GM19025 (cell line): ENCODE data around the gene IST1.
"Not testable (repeated sequence)": the region's sequence is repeated elsewhere in the genome, so short reads cannot be mapped to it uniquely, and the experiment has no call there.

ENCODE experiments used
- ATAC-seq: cut with Tn5 transposase; IDR thresholded peaks from one replicate; pipeline ENCODE4 v1.9.1; 2021; ENCODE audit warnings: mild to moderate bottlenecking, low read depth, moderate library complexity; ENCODE audit not compliant: unreplicated experiment

The IST1 gene

DNA sequence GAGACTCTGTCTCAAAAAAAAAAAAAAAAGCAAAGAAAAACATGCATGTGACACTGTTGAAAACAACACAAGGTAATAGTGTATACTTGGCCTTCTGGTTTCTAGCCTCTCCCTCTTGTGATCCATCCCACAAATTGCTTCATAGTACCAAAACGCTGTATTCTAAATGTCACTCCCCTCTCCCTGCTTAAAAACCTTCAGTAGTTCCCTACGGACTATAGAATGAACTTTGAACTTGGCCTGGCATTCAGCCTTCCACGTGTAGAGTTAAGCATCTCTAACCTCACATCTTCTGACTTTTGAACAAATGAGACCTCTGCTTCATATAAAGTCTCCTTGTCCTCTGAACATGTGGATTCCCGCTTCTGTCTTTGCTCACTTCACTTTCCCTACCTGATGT, 16.4 kb upstream of the IST1 start:
- ATAC-seq = no peak

DNA sequence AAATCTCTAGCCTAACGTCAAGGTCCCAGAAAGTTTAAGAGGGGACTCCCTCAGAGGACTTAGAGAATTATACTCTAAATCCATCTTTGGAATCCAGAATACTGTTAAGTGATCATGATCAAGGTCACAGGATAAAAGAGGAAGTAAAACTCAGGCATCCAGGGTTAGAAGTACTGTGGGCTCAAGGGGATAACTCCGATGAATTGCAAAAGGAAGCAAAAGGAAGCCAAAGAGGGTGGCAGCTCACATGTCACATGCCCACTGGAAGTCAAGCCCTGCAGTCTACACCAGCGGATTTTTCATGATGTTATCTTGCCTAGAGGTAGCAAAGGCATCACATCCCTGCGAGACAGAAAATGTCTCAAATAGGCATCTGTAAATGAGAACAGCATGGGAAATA, 15.2 kb upstream of the IST1 start:
- ATAC-seq = no peak

DNA sequence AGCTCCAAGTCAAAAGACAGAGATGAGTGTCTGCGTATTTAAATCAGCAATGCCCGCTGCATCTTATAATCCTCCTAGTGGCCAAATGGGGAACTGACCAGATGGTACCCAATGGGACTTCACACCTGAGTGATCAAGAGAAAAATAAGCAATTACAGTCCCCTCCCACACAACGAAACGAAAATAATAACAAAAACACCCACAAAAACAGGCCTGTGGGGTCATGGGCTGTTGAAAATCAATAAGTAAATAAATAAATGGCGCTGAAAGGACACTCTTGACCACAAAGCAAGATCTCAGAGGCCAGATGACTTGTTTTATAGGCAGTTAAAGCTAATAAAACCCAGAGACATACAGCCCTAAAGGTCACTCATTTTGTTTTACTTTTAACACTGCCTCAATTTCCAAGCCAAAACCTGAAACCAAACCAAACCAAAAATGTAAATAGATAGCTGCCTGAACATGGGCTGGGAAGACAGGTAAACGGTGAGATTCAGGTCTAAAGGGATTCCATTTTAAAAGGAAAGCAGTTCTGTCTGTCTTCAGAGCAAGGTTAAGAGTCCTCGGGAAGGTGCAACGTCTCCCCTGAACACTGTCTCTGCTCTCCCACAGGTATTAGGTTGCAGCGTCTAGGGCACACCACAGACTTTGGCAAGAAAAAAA, 12.7 kb upstream of the IST1 start:
- peak; percentile 30 for ATAC-seq

DNA sequence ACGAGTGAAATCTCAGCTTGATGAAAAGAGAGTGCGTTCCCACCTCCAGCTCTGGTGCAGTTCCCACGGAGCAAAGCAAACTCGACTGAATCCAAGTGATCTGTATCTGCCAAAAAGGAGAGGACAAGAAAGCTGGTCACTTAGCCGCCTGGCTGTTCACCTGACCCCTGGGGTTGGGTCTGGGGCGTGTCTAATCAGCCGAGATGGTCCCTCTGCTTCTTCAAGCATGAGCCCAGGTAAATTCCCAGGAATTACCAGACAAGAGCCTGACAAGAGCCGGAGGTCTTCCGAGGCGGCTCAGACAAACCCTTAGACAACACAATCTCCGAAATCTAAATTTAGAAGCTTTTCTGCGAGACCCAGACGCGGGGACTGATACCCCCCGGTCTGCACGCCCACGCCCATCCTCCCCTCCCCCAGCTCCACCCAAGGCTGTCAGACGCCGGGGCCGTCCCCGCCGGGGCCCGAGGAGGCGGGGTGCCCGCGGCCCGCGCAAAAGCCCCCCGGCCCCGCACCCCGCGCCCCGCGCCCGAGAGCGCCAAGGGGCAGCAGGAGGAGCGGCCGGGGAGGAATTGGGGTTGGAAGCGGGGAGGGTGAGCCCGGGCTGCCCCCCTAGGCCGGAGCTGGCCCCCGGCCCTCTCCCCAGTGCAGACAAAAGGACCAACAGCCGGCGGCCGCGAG, 12.0 kb upstream of the IST1 start:
- peak; percentile 32 for ATAC-seq

DNA sequence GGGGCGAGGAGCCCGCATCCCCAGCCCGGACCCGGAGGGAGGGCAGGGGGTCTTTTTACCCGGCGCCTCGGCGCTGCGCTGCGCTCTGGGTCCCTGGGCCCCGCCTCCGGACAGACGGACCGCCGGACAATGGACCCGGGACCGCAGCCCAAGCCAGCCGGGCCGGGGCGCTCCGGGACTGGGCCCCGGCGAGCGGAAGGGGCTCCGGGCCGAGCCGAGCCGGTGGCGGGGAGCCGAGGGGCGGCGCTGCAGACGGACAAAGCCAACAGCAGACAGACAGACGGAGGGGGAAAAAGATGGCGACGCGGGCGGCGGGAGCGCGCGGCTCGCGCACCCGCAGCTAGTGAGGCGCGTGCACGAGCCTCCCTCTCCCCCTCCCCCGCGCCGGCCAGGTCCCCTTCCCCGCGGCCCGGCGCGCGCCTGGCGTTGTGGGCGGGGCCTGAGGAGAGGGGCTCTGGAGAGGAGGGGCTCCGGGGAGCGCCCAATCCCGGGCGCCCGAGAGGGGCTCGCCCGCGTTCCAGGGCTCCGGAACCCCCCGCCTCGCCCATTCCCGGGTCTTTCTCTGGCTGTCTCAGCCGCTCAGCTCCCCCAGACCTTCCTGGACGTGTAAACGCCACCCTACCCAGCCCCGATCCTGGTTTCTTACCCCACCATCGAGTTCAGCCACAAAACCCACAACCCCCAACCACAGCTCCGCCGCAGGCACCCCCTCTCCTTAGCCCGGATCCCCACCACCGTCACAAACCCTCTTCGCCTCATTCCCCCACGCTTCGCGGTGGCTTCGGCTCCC, 11.3 kb upstream of the IST1 start, which contains the start of gene ZNF821:
TSS of gene ZNF821 (minus strand) at position 334 of the 790 bp plus-strand sequence. CDS start 4,236 bp downstream, outside the sequence.
- peak; percentile 44 for ATAC-seq

DNA sequence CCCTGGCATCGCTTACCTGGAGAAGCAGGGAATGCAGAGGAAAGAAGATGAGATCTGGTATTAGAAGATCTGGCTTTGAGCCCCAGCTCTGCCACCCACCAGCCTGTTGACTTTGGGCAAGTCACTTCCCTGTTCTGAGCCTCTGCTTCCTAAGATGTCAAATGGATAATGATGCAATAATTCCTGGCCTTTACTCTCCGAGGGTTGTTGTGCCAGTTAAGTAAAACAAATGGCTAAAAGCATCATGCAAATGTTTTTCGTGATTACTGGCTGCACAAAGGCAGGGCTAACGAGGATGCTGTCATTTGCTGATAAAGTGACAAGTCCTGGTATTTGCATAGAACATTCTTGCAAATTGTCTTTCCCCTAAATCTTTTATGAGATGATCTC, 10.1 kb upstream of the IST1 start:
- ATAC-seq = no peak

DNA sequence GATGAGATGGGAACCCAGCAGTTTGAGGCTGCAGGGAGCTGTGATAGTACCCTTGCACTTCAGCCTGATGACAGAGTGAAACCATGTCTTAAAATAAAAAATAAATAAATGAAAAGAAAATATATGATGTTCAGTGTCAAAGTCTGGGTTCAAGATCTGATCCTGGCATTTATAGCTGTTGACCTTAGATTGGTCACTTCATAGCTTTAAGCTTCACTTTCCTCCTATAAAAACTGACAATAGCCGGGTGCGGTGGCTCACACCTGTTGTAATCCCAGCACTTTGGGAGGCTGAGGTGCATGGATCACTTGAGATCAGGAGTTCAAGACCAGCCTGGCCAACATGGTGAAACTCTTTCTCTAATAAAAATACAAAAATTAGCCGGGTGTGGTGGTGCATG, 6.2 kb upstream of the IST1 start:
- ATAC-seq = no peak

DNA sequence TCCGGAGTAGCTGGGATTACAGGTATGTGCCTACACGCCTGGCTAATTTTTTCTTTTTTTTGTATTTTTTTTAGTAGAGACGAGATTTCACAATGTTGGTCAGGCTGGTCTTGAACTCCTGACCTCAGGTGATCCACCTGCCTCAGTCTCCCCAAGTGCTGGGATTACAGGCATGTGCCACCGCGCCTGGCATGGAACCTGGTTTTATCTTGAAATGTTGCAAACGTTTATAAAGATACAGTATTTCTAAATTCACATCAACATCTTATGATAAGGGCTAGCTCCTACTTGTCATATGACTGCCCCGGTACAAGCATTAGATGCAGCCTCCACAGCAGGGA, 1.5 kb upstream of the IST1 start:
- ATAC-seq = no peak

DNA sequence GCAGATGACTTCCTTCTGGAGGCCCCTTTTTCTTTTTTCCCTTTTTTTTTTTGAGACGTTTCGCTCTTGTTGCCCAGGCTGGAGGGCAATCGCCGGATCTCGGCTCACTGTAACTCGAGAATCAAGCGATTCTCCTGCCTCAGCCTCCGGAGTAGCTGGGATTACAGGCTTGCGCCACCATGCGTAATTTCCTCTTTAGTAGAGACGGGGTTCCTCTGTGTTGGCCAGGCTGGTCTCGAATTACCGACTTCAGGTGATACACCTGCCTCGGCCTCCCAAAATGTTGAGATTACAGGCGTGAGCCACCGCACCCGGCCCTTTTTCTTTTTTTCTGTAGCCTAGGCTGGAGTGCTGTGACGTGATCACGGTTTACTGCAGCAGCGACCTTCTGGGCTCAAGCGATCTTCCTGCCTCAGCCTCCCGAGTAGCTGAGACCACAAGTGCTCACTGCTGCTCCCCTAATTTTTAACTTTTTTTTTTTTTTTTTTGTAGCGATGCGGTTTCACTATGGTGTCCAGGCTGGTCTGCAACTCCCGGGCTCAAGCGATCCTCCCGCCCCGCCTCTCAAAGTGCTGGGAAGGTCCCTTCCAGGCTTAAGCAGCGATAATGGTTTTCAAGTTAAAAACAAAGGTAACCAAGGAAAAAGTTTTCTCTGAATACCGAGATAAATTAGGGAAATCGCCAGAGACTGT, 956 bp upstream of the IST1 start:
- ATAC-seq = peak; percentile 14

DNA sequence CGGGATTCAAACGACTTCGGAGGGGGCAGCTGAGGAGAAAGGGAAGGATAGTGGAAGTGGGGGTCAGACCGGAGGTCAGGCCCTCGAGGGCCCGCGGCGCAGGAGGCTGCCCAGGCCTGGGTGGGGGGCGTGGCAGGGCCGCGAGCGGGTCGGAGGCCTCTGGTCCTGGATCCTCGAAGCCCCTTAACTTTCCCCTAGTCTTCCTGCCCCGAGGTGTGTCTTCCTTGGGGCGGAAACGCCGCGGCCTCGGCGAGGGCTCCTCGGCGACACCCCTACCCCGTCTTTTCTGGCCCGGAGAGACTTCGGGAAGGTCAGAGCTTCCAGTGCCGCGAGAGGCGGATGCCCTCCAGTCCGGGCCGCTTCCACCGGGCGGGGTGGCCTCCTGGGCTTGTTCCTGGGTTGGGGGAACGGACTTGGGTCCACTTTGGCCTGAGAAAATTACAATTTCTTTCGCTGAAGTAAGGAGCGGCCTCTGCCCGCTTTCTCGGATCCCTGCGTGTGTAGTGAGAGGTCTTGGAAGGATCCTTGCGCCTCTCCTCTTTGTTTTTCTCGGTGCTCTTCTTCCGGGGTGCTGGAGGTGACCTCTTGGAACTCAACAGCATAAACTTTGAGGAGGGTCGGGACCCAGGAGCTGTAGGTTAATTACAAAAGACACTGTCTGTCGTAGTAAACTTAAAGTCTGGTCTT, 491 bp downstream of the IST1 start:
- peak; percentile 8 for ATAC-seq

DNA sequence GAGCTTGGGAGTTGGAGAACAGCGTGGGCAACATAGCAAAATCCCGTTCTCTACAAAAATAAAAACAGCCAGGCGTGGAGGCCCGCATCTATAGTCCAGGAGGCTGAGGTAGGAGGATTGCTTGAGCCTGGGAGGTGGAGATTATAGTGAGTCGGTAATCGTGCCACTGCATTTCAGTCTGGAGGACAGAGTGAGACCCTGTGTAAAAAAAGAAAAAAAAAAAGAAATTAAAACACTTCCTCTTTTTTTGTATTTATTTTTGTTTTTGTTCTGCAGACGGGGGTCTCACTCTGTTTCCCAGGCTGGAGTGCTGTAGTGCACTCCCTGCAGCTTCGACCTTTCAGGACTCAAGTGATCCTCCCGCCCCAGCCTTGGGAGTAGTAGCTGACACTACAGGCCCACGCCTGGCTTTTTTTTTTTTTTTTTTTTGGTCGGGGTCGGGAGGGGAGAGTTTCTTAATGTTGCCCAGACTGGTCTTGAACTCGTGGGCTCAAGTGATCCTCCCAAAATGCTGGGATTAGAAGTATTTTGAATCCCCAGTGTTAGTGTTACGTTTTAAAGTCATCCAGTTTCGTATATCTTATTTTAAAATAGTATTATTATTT, 1.5 kb downstream of the IST1 start:
- no peak for ATAC-seq

DNA sequence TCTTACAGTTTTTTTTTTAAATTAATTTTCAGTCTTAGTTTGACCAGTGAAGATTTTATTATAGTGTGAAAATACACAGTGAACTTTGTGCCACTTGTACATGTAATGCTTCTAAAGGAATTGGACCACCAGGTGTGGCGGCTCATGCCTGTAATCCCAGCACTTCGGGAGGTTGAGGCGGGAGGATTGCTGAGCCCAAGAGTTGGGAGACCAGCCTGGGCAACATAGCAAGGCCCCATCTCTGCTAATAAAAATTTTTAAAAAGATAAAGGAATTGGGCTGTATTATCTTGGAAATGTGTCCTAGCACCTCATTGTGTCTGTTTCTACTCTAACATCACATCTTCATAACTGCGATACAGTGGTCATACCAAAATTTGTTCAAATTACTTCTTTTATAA, 3.8 kb downstream of the IST1 start:
- no peak for ATAC-seq

DNA sequence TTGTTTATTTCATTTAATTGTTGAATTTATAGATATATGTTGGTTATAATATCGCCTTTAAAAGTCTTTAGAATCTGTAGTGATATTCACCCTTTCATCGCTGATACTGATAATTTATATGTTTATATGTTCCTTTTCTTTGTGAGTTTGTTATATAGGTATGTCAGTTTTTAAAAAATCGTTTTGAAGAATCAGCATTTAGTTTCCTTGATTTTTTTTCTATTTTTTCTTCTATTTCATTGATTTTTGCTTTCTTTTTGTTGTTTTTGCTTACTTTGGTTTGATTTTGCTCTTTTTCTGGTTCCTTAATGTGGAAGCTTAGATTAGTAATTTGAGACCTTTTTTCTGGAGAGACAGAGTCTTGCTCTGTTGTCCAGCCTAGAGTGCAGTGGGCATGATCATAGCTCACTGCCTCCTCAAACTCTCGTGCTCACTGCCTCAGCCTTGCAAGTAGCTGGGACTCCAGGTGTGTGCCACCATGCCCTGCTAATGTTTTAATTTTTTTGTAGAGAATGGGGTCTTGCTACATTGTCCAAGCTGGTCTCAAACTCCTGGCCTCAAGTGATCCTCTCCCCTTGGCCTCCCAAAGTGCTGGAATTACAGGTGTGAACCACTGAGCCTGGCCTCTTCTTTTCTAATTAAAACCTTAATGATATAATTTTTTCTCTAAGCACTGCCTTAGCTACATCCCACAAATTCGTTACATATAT, 7.5 kb downstream of the IST1 start:
- no peak for ATAC-seq

DNA sequence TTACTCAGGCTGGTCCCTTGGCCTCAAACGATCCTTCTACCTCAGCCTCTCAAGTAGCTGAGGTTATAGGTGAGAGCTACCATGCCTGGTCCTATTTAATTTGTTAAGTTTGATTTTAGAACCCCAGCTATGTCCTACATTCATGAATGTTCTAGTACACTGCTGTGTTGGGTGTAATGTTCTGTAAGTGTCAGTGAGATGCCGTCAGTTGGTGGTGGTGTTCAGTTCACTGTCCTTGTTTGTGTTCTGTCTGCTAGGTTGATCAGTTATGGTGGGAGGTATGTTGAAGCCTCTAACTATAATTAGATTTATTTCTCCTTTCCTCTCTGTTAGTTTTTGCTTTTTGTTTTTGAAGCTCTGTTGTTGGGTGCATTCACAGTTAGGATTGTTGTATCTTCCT, 8.3 kb downstream of the IST1 start:
- ATAC-seq = no peak

DNA sequence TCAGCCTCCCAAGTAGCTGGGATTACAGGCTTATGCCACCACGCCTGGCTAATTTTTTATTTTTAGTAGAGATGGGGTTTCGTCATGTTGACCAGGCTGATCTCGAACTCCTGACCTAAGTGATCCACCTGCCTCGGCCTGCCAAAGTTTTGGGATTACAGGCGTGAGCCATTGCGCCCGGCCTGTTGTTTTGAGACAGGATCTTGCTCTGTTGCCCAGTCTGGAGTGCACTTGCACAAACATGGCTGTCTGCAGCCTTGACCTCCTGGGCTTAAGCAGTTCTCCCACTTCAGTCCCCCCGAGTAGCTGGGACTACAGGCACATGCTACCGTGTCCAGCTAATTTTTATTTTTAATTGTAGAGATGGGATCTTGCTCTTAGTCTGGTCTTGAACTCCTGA, 8.9 kb downstream of the IST1 start:
- no peak for ATAC-seq

DNA sequence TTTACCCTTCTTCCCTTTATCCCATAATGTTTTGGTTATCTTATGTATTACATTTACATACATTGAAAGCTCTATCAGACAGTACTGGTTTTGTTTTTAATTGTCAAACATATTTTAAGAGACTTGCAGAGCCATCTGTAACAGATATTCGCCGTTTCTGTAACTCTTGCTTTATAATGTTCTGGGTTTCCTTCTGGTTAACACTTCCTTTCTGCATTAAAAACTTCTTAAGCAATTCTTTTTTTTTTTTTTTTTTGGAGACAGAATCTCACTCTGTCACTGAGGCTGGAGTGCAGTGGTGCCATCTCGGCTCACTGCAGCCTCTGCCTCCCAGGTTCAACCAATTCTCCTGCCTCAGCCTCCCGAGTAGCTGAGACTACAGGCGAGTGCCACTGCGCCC, 10.4 kb downstream of the IST1 start:
- ATAC-seq = not testable (repeated sequence)

DNA sequence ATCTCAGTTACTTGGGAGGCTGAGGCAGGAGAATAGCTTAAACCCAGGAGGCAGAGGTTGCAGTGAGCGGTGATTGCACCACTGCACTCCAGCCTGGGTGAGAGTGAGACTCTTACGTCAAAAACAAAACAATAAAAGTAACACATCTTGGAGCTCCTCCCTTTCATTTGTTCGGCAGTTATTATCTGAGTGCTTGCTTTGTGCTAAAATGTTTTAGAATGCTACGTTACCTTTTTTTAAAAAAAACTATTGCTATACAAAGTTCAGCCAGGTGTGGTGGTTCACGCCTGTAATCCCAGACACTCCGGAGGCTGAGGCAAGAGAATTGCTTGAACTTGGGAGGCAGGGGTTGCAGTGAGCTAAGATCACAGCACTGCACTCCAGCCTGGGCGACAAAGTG, 15.8 kb downstream of the IST1 start:
- ATAC-seq = no peak

DNA sequence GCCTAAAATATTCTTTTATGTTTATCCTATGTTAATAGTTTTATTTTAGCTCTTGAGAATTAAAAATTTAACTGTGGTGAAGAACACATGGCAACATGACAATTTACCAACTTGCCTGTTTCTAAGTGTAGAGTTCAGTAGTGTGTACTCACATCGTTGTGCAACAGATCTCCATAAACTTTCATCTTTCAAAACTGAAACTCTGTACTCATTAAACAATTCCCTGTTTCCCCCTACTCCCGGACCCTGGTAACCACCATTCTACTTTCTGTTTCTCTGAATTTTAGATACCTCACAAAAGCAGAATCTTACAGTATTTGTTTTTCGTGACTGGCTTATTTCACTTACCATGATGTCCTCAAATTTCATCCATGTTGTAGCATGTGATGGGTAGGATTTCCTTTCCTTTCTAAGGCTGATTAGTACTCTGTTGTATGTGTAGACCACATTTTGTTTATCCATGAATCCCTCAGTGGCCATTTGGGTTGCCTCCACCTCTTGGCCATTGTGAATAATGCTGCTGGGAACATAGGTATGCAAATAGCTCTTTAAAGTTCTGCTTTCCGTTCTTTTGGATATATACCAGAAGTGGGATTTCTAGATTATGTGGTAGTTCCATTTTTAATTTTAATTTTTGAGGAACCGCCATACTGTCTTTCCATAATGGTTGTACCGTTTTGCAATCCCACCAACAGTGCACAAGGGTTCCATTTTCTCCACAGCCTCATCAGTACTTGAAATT, 17.4 kb downstream of the IST1 start:
- ATAC-seq = no peak

DNA sequence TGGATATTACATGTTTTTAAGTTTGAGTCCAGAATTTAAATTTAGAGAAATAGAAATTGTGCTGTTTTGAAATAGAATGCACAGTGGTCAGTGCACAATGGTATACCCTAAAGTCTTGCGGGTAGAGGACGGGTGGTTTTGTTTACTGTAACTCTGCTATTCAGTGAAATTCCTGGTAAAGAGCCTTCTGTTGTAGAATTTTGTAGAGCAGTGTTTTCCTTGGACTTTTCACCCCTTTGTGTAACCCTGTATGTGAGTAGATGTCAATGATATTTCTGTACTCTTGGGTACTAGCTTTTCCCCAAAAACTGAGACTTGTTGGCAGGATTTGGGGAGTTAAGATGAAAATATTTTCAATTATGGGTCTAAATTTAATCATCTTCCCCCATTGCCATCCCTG, 19.5 kb downstream of the IST1 start:
- no peak for ATAC-seq
